T-helper 1 cell (primary cell): ENCODE data around the gene APOL4.
"Not testable (repeated sequence)": the region's sequence is repeated elsewhere in the genome, so short reads cannot be mapped to it uniquely, and the experiment has no call there.

Source experiments
- DNase-seq, 5 donors: peaks; one replicate each; pipeline ENCODE4 v3.0.0-alpha.2; 2012 to 2020
- total RNA-seq, 4 donors: gene quantifications; one replicate each; lab custom pipeline; 2026; lab: John Stamatoyannopoulos, UW

Gene APOL4
- total RNA-seq = 0 reads per million in 4 donors

DNA sequence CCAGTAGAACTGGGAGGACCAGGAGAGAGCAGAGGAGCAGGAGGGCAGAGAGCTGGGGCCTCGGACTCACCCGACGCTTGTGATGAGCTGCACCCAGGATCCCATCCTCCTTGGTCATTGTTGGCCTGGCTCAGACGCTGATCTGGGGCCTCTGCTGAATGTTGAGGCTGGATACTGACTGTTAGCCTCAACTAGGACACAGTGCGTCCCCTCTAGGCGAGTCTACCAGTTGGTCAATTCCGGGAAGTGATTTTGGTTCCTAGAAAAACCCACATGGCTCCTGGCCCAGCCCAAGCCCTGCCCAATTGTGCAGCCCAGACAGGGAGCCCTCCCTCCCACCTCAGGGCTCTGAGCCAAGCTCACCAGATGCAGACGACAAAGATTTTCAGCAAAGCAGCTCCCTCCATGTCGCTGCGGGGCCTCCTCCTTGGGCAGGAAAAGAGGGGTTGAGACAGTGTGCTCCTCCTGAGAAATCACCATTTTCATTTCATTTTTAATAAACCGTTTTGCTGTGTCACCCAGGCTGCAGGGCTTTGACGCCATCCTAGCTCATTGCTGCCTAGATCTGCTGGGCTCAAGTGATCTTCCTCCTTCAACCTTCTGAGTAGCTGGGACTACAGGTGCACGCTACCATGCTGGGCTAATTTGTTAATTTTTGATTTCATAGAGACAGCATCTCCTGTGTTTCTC is at the start of gene APOL4:
TSS of gene APOL4 (minus strand) at position 180 of the 690 bp plus-strand sequence. CDS start at position 105, 75 bp downstream.
- peak in 1 of 5 donors; percentile 53 for DNase-seq

DNA sequence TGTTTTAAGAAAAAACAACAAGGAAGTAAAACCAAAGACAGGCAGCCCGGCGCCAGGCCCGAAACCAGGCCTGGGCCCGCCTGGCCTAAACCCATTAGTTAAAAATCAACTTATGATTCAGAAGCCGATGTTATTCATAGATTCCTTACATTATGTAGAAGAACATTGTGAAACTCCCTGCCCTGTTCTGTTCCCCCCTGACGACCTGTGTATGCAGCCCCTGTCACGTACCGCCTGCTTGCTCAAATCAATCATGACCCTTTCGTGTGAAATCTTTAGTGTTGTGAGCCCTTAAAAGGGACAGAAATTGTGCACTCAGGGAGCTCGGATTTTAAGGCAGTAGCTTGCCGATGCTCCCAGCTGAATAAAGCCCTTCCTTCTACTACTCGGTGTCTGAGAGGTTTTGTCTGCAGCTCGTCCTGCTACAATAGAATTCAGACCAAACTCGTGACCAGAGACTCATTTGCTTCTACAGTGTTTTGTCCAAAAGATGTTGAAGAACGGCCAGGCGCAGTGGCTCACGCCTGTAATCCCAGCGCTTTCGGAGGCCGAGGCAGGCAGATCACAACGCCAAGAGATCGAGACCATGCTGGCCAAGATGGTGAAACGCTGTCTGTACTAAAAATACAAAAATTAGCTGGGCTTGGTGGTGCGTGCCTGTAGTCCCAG is 48.8 kb upstream of the APOL4 start:
- not testable (repeated sequence) for DNase-seq

GRCh38 chr22:36249160-36249559 is 47.6 kb upstream of the APOL4 start:
- no peak for DNase-seq

- DNase-seq = no peak
Measured at GRCh38 chr22:36247955-36248354, 46.3 kb upstream of the APOL4 start.

DNA sequence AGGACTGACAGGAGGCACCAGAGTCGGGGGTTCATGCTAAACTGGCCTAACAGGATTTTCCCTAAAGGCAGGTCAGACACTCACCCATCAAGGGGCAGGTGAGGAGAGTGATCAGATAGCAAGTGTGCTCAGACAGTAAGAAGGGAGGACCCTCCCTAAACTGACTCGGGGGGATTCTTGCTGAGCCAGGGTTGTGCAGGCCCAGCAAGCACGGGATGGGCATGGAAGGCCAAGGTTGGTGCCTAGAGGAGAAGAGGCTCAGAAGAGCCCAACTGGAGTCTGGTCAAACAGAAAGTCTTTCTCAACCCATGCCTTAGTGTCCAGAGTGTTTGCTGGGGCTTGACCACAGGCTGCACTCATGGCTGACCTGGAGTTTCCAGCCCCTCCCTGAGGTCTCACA is 45.1 kb upstream of the APOL4 start:
- no peak for DNase-seq

- no peak for DNase-seq
Measured at GRCh38 chr22:36245805-36246356, 44.3 kb upstream of the APOL4 start.

- DNase-seq = no peak
Measured at GRCh38 chr22:36244522-36245391, 43.1 kb upstream of the APOL4 start.

DNA sequence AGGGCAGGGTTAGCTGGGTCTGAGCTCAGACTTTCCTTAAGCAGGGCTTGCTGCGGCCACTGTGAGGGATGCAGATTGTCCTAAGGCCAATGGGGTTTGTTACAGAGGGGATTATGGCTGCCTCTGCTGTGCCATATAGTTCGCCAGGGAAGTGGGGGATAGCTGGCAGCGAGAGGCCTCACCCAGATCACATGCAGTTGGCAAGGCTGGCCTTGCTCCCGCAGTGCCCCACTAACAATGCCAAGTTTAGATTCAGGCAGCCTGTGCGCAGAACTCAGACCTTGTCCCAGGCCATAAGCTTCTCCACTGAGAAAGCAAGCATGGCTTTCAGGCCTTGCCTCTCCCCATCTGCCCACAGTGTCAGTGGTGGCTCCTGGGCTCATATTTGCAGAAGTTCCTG is 42.4 kb upstream of the APOL4 start:
- no peak for DNase-seq

- DNase-seq = peak; percentile 77 to 94 (median 85)
Measured at GRCh38 chr22:36239401-36240171, 38.0 kb upstream of the APOL4 start, which contains the start of gene APOL2. Gene APOL2, minus strand, starts transcription at chr22:36239527. Its CDS starts 6,365 bp downstream, at chr22:36233162.

- no peak for DNase-seq
Measured at GRCh38 chr22:36239150-36239400, 37.5 kb upstream of the APOL4 start.

- DNase-seq = no peak
Measured at GRCh38 chr22:36238373-36239149, 37.0 kb upstream of the APOL4 start.

DNA sequence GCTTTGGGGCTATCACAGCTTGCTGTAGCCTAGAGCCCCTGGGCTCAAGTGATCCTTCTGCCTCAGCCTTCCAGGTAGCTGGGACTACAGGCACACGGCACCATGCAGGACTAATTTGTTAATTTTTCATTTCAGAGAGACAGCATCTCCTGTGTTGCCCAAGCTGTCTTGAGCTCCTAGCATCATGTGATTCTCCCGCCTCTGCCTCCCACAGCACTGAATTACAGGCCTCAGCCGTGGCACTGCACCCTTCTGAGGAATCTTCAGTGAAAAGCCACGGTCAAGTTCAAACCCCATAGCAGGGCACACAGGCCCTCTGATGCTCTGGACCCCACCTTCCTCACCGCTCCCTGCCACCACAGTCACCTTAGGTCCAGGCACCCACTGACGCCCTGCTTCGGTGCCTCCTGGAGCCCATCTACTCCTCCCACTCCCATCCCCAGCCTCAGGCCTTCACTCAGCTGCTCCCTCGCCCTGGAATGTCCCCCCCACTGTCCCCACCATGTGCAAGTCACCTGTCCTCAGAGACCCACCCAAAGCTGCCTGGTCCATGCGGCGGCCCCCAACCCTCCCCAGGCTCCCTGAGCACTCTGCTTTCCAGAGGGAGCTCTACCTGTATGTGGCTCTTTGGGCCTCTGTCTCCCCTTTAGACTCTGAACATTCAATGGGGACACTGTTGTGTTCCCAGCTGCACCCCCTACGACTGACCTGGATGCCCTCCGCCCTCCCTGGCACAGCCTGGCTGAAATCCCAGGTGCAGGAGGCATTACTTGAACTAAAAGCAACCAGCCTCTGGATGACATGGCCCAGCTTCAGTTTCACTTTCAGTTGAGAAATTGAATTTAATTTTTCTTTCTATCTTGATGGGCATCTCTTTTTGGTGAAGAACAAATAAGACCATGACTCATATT is 36.1 kb upstream of the APOL4 start:
- peak in 1 of 5 donors; percentile 40 for DNase-seq

DNA sequence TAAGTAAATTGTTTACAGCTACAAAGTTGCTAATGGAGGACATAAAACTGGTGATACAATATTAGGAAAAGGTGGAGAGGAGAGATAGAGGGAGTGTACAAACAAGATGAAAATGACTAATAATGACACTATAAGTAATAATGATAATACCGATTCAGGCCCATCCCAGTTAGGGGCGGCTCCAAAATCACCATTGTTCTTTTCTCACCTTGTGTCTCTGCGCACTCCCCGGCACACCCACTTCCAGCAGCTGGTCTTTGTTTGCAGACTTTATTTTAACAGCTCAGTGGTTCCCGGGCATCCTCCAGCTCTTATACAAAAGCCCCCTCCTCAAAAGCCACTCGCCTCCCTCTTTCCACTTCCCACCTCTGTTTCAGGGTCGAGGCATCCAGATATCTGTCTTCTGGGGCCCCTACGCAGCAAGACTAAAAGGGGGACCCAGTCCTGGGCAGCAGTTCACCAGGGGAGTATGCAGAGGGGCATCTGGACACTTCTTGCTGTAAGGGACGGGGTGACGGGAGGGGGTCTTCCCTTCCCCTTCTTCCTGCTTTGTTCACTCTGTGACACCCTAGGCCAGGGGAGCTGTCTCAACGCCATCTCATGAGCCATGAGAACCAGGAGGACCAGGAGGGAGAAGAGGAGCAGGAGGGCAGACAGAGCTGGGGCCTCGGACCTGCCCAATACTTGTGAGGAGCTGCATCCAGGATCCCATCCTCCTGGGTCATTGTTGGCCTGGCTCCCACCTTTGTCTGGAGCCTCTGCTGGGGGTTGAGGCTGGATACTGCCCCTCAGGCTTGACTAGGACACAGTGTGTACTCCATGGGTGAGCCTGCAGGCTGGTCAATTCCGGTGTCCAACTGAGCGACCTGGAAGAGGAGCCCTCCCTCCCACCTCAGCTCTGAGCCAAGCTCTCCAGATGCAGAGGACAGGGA is 35.0 kb upstream of the APOL4 start:
- DNase-seq = no peak

DNA sequence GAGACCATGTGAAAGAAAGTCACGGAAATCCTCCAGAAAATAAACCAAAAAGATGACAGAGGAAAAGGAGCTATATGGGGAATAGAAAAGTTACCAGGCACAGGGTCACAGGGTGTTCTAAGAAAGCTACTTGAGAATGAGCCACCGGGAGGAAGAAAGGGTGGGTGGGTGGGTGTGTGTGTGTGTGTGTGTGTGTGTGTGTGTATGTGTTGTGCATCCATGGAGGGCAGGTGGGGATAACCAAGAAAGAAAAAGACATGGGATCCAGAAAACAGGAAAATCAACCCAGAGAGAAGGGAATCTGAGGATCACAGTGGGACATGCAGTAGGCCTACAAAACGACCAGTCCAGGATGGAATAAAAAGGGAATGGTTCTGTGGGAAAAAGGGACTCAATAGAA is 34.0 kb upstream of the APOL4 start:
- DNase-seq = no peak

DNA sequence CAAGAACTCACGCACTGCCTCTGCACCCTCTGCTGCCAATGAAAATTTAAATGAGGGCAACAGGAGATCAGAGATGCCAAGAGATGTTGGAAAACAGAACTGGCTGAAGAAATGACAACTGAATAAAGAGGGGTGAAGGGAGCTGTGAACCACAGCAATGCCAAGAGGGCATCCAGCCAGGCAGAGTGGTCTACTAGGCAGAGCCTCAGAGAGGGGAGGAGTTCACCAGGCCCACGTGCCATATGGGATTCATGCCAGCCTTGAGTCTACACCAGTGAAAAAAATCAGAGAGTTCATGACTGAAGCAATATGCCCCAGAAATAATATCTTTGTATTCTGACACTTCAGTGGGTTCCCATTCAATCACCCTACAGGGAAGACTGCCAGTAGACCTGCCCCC is 33.3 kb upstream of the APOL4 start:
- DNase-seq = no peak

DNA sequence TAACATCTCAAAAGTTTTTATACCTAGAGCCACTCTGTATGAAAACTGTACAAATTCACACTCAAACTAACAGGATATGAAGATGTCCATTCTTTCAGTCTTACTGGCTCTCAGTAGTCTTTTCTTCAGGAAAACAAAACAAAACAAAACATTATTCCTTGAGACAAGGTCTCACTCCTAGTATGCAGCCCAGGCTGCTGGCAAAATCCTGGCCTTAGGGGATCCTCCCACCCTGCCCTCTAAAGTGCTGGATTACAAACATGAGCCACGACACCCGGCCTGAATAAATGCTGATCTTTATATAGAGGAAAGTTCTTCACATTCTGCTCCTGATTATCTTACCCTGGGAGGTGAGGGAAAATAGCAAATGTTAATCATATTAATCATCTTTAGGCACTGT is 32.6 kb upstream of the APOL4 start:
- DNase-seq = no peak

GRCh38 chr22:36233796-36234195 is 32.2 kb upstream of the APOL4 start:
- no peak for DNase-seq

- no peak for DNase-seq
Measured at GRCh38 chr22:36232715-36233401, 31.2 kb upstream of the APOL4 start.

- DNase-seq = not testable (repeated sequence)
Measured at GRCh38 chr22:36231051-36231450, 29.4 kb upstream of the APOL4 start.
